ENCODE measurements around the gene COL27A1.
"Not testable (repeated sequence)": the region's sequence is repeated elsewhere in the genome, so short reads cannot be mapped to it uniquely, and the experiment has no call there.

COL27A1 gene

DNA sequence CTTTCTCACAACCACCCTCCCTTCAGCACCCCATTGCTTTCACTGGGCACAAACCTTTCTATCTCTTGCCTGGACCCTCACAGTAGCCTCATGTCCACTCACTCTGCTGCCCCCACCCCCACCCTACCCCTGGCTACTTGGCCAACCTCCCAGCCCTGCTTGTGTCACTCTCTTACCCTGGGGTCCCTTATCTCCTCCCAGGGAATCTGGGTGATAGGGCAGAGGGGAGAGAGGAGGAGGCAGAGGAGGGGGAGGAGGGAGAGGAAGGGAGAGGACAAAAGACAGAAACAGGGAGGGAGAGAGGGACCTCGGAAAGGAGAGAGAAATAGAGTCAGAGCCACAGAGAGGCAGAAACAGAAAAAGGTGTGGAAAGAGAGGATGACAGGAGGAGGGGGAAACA is 31.2 kb upstream of the COL27A1 start:
- no peak overlapping the region for H3K27ac ChIP-seq
- TF ChIP-seq CTCF (conservative IDR thresholded peaks at IDR 0.05) (no peak), ZFX (IDR thresholded peaks at IDR 0.05) (no peak)

GRCh38 chr9:114124666-114125475 is 30.5 kb upstream of the COL27A1 start:
- no peak for TF ChIP-seq ZFX (IDR thresholded peaks at IDR 0.05)
- no peak overlapping the region for H3K27ac ChIP-seq

DNA sequence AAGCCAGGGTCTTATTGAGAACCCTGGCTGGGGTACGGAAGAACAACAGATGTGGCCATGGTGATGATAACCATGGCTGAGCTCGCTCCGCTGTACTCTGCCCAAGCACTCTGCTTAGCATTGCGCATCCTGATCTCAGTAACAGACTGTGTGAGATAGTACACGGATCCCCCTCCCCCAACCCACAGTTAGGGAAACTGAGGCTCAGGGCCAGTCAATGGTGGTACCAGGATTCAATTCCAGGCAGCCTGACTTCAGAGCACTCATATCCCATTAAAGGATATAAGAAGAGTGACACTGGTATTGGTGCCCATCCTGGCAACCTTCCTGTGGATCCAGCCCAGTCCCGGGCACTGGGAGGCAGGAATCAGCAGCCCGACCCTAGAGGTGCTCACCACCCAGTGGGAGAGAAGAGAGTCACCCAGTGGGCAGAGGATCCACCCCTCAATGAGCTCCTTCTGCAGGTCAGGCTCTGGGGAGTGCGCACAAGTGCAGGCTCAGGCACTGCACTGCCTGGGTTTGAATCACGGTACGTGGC is 29.8 kb upstream of the COL27A1 start:
- H3K27ac ChIP-seq = no peak overlapping the region
- TF ChIP-seq ZFX (IDR thresholded peaks at IDR 0.05) (no peak), CTCF (conservative IDR thresholded peaks at IDR 0.05) (no peak)

- no peak overlapping the region for H3K27ac ChIP-seq
Measured at GRCh38 chr9:114126247-114127060, 28.9 kb upstream of the COL27A1 start.

DNA sequence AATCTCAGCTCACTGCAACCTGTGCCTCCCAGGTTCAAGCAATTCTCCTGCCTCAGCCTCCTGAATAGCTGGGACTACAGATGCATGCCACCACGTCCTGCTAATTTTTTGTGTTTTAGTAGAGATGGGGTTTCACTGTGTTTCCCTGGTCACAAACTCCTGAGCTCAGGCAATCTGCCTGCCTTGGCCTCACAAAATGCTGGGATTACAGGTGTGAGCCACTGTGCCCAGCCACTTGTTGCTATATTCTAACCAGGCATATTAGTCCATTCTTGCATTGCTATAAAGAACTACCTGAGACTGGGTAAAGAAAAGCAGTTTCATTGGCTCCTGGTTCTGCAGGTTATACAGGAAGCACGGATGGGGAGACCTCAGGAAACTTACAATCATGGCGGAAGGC is 26.6 kb upstream of the COL27A1 start:
- H3K27ac ChIP-seq = not testable (repeated sequence)

More at GRCh38 chr9:114126247-114127060, 28.9 kb upstream of the COL27A1 start:
- no peak for TF ChIP-seq ZFX (IDR thresholded peaks at IDR 0.05)
- TF ChIP-seq CTCF (conservative IDR thresholded peaks at IDR 0.05) = no peak

- no peak overlapping the region for H3K27ac ChIP-seq
- TF ChIP-seq ZFX (IDR thresholded peaks at IDR 0.05) = no peak
Measured at GRCh38 chr9:114130141-114130540, 25.2 kb upstream of the COL27A1 start.

- TF ChIP-seq ZFX (IDR thresholded peaks at IDR 0.05) (no peak), CTCF (conservative IDR thresholded peaks at IDR 0.05) (no peak)
- no peak overlapping the region for H3K27ac ChIP-seq
Measured at GRCh38 chr9:114130624-114131277, 24.6 kb upstream of the COL27A1 start.

DNA sequence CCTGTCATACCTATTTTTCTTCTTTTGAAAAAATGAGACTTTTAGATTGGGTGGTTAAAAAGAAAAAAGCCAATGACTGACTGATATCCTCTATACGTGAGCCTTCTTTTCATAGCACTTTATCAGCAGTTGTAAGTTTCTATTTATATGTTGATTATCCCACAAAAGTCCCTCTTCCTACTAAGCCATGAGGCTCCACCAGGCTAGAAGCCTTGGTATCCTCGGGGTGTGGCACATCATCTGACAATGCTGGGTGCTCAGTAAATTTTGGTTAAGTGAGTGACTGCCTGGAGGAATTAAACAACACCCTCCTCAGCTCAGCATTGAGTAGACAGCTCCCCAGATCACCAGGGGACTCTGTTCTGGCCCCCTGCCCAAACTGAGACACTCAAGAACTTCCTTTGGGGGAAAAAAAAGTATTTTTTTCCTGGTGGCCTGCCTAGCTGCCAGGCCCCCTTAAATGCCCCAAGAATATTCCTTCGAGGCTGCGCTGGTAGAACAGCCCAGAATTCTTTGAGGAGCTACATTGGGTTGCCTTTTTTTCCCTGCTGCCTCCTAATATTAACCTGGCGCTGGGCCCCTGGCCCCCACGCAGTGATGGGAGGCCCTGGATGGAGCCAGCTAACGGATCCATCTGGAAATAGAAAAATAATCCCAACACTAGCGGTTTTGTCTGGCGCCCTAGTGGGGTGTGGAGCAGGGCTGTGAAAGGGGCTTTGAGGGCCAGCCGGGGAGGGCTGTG is 23.4 kb upstream of the COL27A1 start:
- H3K27ac ChIP-seq = no peak overlapping the region
- TF ChIP-seq CTCF (conservative IDR thresholded peaks at IDR 0.05) = no peak
- no peak for TF ChIP-seq ZFX (IDR thresholded peaks at IDR 0.05)

Measured in C4-2B (cell line).